CD4-positive, CD25-positive, alpha-beta regulatory T cell (primary cell): ENCODE data around the gene PNKP. TPM values are rescaled to one million over a fixed set of nuclear protein-coding genes. Genes with fewer than 3 reads are reported as not detected.
"Not testable (repeated sequence)": the region's sequence is repeated elsewhere in the genome, so short reads cannot be mapped to it uniquely, and the experiment has no call there.

Experiments
- ATAC-seq, 2 donors: fragments of 150-1000 bp; cut with Tn5 transposase; one replicate each; pipeline ENCODE4 v1.10.0; 2021; ENCODE audit warnings: low read depth in 2 of 2, moderate number of reproducible peaks in 2 of 2, moderate library complexity in 1 of 2
- DNase-seq, 3 donors: peaks; one replicate each; pipeline versions ENCODE4 v3.0.0 to v3.0.0-alpha.2; 2012 to 2022; ENCODE audit warnings: mixed read lengths in 1 of 3
- H3K27ac ChIP-seq: one replicate; pipeline ENCODE4 v1.7.0; 2013; ENCODE audit warnings: mild to moderate bottlenecking, low read length; ENCODE audit not compliant: insufficient read depth, poor library complexity, severe bottlenecking
- H3K27me3 ChIP-seq: one replicate; pipeline ENCODE4 v1.7.0; 2013; ENCODE audit warnings: low read length; ENCODE audit not compliant: control insufficient read depth, insufficient read depth
- H3K36me3 ChIP-seq: one replicate; pipeline ENCODE4 v1.7.0; 2013; ENCODE audit warnings: mild to moderate bottlenecking, low read length, moderate library complexity; ENCODE audit not compliant: control insufficient read depth, insufficient read depth
- H3K4me1 ChIP-seq: 2 replicates; pipeline ENCODE4 v1.7.0; 2013; ENCODE audit warnings: mild to moderate bottlenecking, low read length; ENCODE audit not compliant: insufficient read depth, control insufficient read depth, poor library complexity, severe bottlenecking
- H3K4me3 ChIP-seq: one replicate; pipeline ENCODE4 v1.7.0; 2013; ENCODE audit warnings: low read depth, mild to moderate bottlenecking, low read length, moderate library complexity
- H3K9me3 ChIP-seq, 2 experiments: 1 replicate in 1 of 2; 2 replicates in 1 of 2; pipeline ENCODE4 v1.7.0; 2013; ENCODE audit warnings: low read length in 2 of 2, mild to moderate bottlenecking in 1 of 2, moderate library complexity in 1 of 2; ENCODE audit not compliant: control insufficient read depth in 2 of 2
- H3K27ac Mint-ChIP-seq, 3 donors: one replicate each; pipeline ENCODE4 v1.8.0; 2020 to 2022; ENCODE audit warnings: mild to moderate bottlenecking in 3 of 3, mixed read lengths in 3 of 3, moderate library complexity in 2 of 3
- H3K27me3 Mint-ChIP-seq: one replicate; pipeline ENCODE4 v1.8.0; 2022; ENCODE audit warnings: mild to moderate bottlenecking, mixed read lengths
- H3K36me3 Mint-ChIP-seq: one replicate; pipeline ENCODE4 v1.8.0; 2020; ENCODE audit warnings: mixed read lengths
- H3K4me1 Mint-ChIP-seq, 4 donors: one replicate each; pipeline ENCODE4 v1.8.0; 2020 to 2022; ENCODE audit warnings: mixed read lengths in 4 of 4, mild to moderate bottlenecking in 1 of 4
- H3K4me3 Mint-ChIP-seq, 4 donors: one replicate each; pipeline ENCODE4 v1.8.0; 2020 to 2022; ENCODE audit warnings: mild to moderate bottlenecking in 4 of 4, mixed read lengths in 4 of 4, moderate library complexity in 3 of 4
- H3K9me3 Mint-ChIP-seq, 7 donors: one replicate each; pipeline ENCODE4 v1.8.0; 2020 to 2022; ENCODE audit warnings: mixed read lengths in 7 of 7, mild to moderate bottlenecking in 3 of 7, moderate library complexity in 2 of 7
- polyA plus RNA-seq, 4 donors: library from polyadenylated mRNA; unstranded; fragments of 300-500 nt; fragmentation: Illumina TruSeq; gene quantifications; one replicate each; pipeline ENCODE4 v1.2.3, GENCODE V29; 2021
- total RNA-seq: library from RNA; stranded (reverse); gene quantifications from one replicate; pipeline ENCODE4 v1.2.3, GENCODE V29; 2022

Gene PNKP
- total and polyA plus RNA-seq, 5 donors from 2014 or later, result 26.2 to 149 (median 28.4) TPM

DNA sequence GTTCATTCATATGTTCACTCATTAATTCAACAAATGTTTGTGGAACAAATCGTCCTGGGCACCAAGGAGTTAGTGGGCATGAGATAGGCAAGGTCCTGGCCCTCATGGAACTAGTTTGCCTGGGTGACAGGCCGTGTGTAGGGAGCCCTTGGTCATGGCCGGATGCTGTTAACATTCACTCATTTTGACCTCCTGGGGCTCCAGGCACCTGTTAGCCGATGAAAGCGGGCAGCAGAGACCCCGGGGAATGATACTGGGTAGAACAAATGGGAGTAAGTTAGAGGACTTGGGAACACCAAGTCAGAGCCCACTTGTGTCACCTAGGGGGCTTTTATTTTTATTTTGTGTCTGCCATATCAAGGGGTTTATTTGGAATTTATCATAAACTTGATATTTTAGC, 42.7 kb downstream of the PNKP start:
- H3K27me3 ChIP-seq, result no peaks in the 10 kb centered on the region
- H3K9me3 Mint-ChIP-seq, result no peaks in the 10 kb centered on the region
- no peak overlapping the region for H3K4me3 Mint-ChIP-seq
- no peak overlapping the region for H3K4me3 ChIP-seq
- peaks cover 37% of the 10 kb centered on the region for H3K36me3 ChIP-seq
- DNase-seq (no peak), ATAC-seq (no peak)
- H3K27ac ChIP-seq, result no peak overlapping the region
- no peak overlapping the region for H3K27ac Mint-ChIP-seq
- peaks cover 8% of the 10 kb centered on the region for H3K36me3 Mint-ChIP-seq
- H3K4me1 Mint-ChIP-seq, result peaks cover 0 to 24% (median 11%) of the 10 kb centered on the region in 4 donors
- no peaks in the 10 kb centered on the region for H3K9me3 ChIP-seq
- no peaks in the 10 kb centered on the region for H3K27me3 Mint-ChIP-seq
- H3K4me1 ChIP-seq, result peaks cover under 1% of the 10 kb centered on the region

DNA sequence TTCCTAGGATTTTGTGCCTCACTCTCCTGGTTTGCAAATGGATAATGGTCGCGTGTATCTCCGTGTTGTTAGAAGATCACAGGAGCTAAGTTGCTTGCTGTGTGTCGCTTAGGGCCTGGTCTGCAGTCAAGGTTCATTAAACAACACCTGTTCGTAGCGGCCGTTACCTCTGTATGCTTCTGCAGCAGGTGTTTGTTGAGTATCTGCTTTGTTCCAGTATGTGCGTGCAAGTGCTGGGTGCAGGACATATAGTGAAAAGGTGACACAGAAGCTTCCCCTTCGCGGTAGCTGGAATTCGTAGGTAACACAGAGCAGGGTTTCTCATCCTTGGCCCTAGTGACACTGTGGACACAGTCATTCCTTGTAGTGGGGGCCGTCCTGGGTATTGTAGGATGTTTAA, 43.9 kb downstream of the PNKP start:
- H3K36me3 Mint-ChIP-seq, result peaks cover 8% of the 10 kb centered on the region
- peaks cover 0 to 34% (median 18%) of the 10 kb centered on the region in 4 donors for H3K4me1 Mint-ChIP-seq
- H3K4me3 Mint-ChIP-seq, result peak overlapping the region in 1 of 4 donors; percentile 63
- ATAC-seq (no peak), DNase-seq (no peak)
- peaks cover 12% of the 10 kb centered on the region for H3K4me1 ChIP-seq
- H3K27me3 ChIP-seq, result no peaks in the 10 kb centered on the region
- no peaks in the 10 kb centered on the region for H3K9me3 ChIP-seq
- H3K9me3 Mint-ChIP-seq, result no peaks in the 10 kb centered on the region
- no peak overlapping the region for H3K27ac Mint-ChIP-seq
- no peaks in the 10 kb centered on the region for H3K27me3 Mint-ChIP-seq
- H3K4me3 ChIP-seq, result no peak overlapping the region
- peaks cover 31% of the 10 kb centered on the region for H3K36me3 ChIP-seq
- H3K27ac ChIP-seq, result no peak overlapping the region

DNA sequence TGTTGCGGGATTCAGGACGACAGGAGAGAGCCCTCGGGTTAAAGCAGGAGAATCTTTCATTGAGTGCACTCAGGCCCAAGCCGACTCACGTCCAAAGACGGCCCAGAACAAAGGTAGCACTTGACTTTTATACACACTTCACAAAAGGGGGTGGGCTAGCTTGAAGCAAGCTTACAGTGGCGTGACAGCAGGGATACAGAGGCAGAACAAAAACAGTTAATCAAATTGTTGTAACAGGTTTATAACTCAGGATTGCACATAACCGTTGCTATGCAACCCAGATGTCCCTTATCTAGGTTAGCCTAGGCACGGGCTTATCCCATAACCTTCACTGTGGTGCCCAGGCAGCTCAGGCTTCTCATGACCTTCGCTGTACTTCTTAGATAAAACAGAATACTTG, 47.3 kb downstream of the PNKP start:
- Mint-ChIP-seq H3K27me3 (no peaks in the 10 kb centered on the region), H3K4me1 (peaks cover 3 to 42% (median 19%) of the 10 kb centered on the region in 4 donors), H3K27ac (peak overlapping the region in 1 of 3 donors; percentile 31), H3K9me3 (no peaks in the 10 kb centered on the region), H3K36me3 (peaks cover 8% of the 10 kb centered on the region), H3K4me3 (peak overlapping the region in 3 of 4 donors; percentile 13 to 90 (median 60))
- peaks cover 18% of the 10 kb centered on the region for H3K36me3 ChIP-seq
- no peak for DNase-seq
- H3K4me1 ChIP-seq, result peaks cover 20% of the 10 kb centered on the region
- no peak for ATAC-seq
- H3K9me3 ChIP-seq, result no peaks in the 10 kb centered on the region
- H3K27me3 ChIP-seq, result no peaks in the 10 kb centered on the region
- H3K4me3 ChIP-seq, result no peak overlapping the region
- H3K27ac ChIP-seq, result no peak overlapping the region

DNA sequence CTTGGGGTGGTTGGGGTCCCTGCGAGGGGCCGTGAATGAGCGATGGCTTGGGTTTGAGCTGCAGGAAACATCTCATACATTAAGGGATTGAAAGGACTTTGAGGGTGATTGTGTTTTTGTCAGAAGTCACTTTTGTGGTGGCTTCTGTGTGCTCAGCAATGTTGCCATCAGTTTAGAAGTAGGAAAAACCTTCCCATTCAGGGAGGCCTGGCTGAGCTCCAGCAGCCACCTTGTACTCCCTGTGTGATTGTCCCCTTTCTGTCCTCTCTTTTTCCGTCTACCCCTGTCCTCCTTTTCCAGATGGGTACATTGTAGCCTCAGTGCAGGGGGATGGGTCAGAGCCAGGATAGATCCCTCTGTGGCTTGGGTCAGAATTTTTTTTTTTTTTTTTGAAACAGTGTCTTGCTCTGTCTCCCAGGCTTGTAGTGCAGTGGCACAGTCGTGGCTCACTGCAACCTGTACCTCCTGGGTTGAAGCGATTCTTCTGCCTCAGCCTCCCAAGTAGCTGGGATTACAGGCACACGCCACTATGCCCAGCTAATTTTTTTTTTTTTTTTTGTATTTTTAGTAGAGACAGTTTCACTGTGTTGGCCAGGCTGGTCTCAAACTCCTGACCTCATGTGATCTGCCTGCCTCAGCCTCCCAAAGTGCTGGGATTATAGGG, 47.8 kb downstream of the PNKP start:
- peaks cover 20% of the 10 kb centered on the region for H3K4me1 ChIP-seq
- not testable (repeated sequence) for H3K27me3 Mint-ChIP-seq, H3K27me3 ChIP-seq, H3K36me3 Mint-ChIP-seq, DNase-seq, H3K9me3 Mint-ChIP-seq, ATAC-seq, H3K9me3 ChIP-seq, H3K27ac ChIP-seq
- peak overlapping the region; percentile 44 for H3K4me3 ChIP-seq
- H3K4me3 Mint-ChIP-seq, result peak overlapping the region; percentile 90 to 99 (median 98)
- H3K27ac Mint-ChIP-seq, result peak overlapping the region in 2 of 3 donors; percentile 71 to 87
- H3K4me1 Mint-ChIP-seq, result peaks cover 3 to 42% (median 20%) of the 10 kb centered on the region in 4 donors
- peaks cover 18% of the 10 kb centered on the region for H3K36me3 ChIP-seq

DNA sequence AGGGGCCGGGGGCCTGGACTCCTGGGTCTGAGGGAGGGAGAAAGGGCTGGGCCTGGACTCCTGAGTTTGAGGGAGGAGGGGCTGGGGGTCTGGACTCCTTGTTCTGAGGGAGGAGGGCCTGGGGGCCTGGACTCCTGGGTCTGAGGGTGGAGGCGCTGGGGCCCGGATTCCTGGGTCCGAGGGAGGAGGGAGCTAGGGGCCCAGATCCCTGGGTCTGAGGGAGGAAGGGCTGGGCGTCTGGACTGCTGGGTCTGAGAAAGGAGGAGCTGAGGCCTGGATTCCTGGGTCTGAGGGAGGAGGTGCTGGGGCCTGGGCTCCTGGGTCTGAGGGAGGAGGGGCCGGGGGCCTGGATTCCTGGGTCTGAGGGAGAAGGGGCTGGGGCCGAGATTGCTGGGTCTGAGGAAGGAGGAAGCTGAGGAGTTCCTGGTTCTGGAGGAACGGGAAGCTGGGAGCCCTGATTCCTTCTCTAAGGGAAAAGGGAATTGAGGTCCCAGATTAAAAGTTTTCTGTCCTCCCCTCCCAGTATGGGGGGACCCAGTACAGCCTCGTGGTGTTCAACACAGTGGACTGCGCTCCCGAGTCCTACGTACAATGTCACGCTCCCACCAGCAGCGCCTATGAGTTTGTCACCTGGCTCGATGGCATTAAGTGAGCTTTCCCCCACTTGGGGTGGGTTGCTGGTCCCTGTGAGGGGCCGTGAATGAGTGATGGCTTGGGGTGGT, 48.6 kb downstream of the PNKP start:
- peak overlapping the region; percentile 89 for H3K4me3 ChIP-seq
- H3K27ac Mint-ChIP-seq, result peak overlapping the region; percentile 63 to 100 (median 100)
- H3K4me3 Mint-ChIP-seq, result peak overlapping the region; percentile 90 to 99 (median 98)
- no peaks in the 10 kb centered on the region for H3K27me3 Mint-ChIP-seq
- peaks cover 14% of the 10 kb centered on the region for H3K36me3 ChIP-seq
- H3K4me1 ChIP-seq, result peaks cover 24% of the 10 kb centered on the region
- H3K9me3 ChIP-seq, result no peaks in the 10 kb centered on the region
- peaks cover 6 to 47% (median 24%) of the 10 kb centered on the region in 4 donors for H3K4me1 Mint-ChIP-seq
- H3K27me3 ChIP-seq, result no peaks in the 10 kb centered on the region
- ATAC-seq (no peak), DNase-seq (no peak)
- peaks cover 8% of the 10 kb centered on the region for H3K36me3 Mint-ChIP-seq
- H3K27ac ChIP-seq, result peak overlapping the region; percentile 98
- H3K9me3 Mint-ChIP-seq, result no peaks in the 10 kb centered on the region

DNA sequence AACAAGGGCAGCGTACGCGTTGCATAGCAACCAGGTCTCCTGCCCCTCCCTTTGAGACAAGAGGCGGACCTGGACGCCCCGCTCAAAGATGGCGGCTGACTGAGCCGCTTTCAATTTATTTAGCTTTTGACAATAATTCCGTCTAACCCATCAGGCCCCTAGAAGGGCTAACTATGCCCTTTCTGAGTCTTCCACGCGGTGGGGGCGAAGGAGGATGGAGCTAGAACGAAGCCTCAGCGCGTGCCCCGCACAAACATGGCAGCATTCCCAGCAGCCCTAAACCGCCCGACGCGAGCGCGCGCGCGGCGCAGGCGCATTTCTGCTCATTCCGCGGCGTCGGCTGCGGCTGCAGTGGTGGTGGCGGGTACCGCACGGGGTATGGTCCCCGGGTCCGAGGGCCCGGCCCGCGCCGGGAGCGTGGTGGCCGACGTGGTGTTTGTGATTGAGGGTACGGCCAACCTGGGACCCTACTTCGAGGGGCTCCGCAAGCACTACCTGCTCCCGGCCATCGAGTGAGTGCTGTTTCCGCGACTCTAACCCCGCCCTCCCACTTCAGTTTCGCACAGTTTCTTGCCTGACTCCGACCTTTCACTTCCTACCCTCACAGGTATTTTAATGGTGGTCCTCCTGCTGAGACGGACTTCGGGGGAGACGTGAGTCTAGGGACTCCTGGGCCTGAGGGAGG, 49.3 kb downstream of the PNKP start, which contains the start of gene MED25:
Gene MED25 (plus strand): TSS at position 326 of the 685 bp plus-strand sequence. CDS start 53 bp downstream, at position 379.
- peak; percentile 66 to 68 for ATAC-seq
- no peaks in the 10 kb centered on the region for H3K9me3 Mint-ChIP-seq
- DNase-seq, result peak; percentile 82 to 95 (median 92)
- H3K27ac Mint-ChIP-seq, result peak within 1 kb of the TSS; percentile 94 to 100 (median 100)
- no peaks in the 10 kb centered on the region for H3K9me3 ChIP-seq
- peaks cover 11 to 48% (median 24%) of the 10 kb centered on the region in 4 donors for H3K4me1 Mint-ChIP-seq
- peaks cover 7% of the 10 kb centered on the region for H3K36me3 ChIP-seq
- H3K4me1 ChIP-seq, result peaks cover 29% of the 10 kb centered on the region
- H3K27me3 ChIP-seq, result no peaks in the 10 kb centered on the region
- H3K27ac ChIP-seq, result peak within 1 kb of the TSS; percentile 98
- peak within 1 kb of the TSS; percentile 90 to 99 (median 98) for H3K4me3 Mint-ChIP-seq
- peaks cover 2% of the 10 kb centered on the region for H3K36me3 Mint-ChIP-seq
- no peaks in the 10 kb centered on the region for H3K27me3 Mint-ChIP-seq
- peak within 1 kb of the TSS; percentile 89 for H3K4me3 ChIP-seq

DNA sequence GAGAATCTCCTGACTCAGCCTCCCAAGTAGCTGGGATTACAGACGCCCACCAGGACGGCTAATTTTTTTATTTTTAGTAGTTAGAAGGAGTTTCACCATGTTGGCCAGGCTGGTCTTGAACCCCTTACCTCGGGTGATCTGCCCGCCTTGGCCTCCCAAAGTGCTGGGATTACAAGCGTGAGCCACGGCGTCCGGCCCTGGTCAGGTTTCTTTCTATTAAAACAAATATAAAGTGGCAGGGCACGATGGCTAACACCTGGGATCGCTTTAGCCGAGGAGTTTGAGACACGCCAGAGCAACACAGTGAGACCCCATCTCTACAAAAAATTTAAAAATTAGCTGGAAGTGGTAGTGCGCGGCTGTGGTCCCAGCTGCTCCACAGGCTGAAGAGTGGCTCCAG, 50.8 kb downstream of the PNKP start:
- H3K27me3 ChIP-seq, result no peaks in the 10 kb centered on the region
- no peaks in the 10 kb centered on the region for H3K27me3 Mint-ChIP-seq
- peak overlapping the region in 1 of 4 donors; percentile 90 for H3K4me3 Mint-ChIP-seq
- H3K4me3 ChIP-seq, result no peak overlapping the region
- peak overlapping the region in 1 of 3 donors; percentile 100 for H3K27ac Mint-ChIP-seq
- ATAC-seq, result no peak
- peak overlapping the region; percentile 98 for H3K27ac ChIP-seq
- no peaks in the 10 kb centered on the region for H3K36me3 Mint-ChIP-seq
- no peak for DNase-seq
- no peaks in the 10 kb centered on the region for H3K9me3 Mint-ChIP-seq
- peaks cover 39% of the 10 kb centered on the region for H3K4me1 ChIP-seq
- H3K4me1 Mint-ChIP-seq, result peaks cover 11 to 61% (median 30%) of the 10 kb centered on the region in 4 donors
- H3K36me3 ChIP-seq, result peaks cover 4% of the 10 kb centered on the region
- no peaks in the 10 kb centered on the region for H3K9me3 ChIP-seq
